HCT116 (cell line): ENCODE results near the gene FLNC. TPM values are rescaled to one million over a fixed set of nuclear protein-coding genes. Genes with fewer than 3 reads are reported as not detected.

Experiments
- ATAC-seq: fragments of 200-7000 bp; cut with Tn5 transposase; 2 replicates; pipeline ENCODE4 v1.9.1; 2020; ENCODE audit warnings: mild to moderate bottlenecking, moderate library complexity
- BruUV-seq: library from RNA; stranded (reverse); fragments of 400-500 nt; replicated peaks from 2 replicates; lab custom pipeline; 2021; lab: Mats Ljungman, UMichigan
- CTCF ChIA-PET: fragments of 300-600 bp; sonication (Branson Sonifier 250); formaldehyde crosslinking; loops from one replicate; lab custom pipeline; 2021; ENCODE audit warnings: antibody characterized with exemption; lab: Charles Lee
- POLR2A ChIA-PET: fragments of 300-600, 350-600 bp; sonication (Branson Sonifier 250); formaldehyde crosslinking; loops from one replicate; lab custom pipeline; 2021; ENCODE audit warnings: antibody characterized with exemption; lab: Charles Lee
- RAD21 ChIA-PET, 2 experiments: fragments of 300-600 bp; sonication (Branson Sonifier 250); formaldehyde crosslinking; loops; one replicate each; lab custom pipeline; 2023; ENCODE audit warnings: low total read pairs in 2 of 2; ENCODE audit not compliant: uncharacterized antibody in 2 of 2, unreplicated experiment in 2 of 2, low non-redundant PET in 1 of 2; lab: Charles Lee
- DNase-seq: peaks from one replicate; pipeline ENCODE4 v3.0.0-alpha.2; 2010; ENCODE audit warnings: low read depth, low spot score
- H2AFZ ChIP-seq: fragments of 200-600 bp; shearing (Covaris generic), sonication (generic); 2 replicates; pipeline ENCODE4 v1.6.1; 2017; ENCODE audit warnings: low read depth, mixed run types, mixed read lengths, antibody characterized with exemption, low read length; ENCODE audit not compliant: poor library complexity, severe bottlenecking
- H3K27ac ChIP-seq: 2 replicates; pipeline ENCODE4 v1.5.1; 2012; ENCODE audit warnings: low read depth, low read length
- H3K27me3 ChIP-seq: fragments of 200-600 bp; sonication (generic); 2 replicates; pipeline ENCODE4 v1.6.1; 2016; ENCODE audit warnings: mixed run types, low read length, mixed read lengths; ENCODE audit not compliant: insufficient read depth
- H3K36me3 ChIP-seq, 2 experiments: fragments of 200-500 bp in 1 of 2; fragments of 200-600 bp in 1 of 2; sonication (Bioruptor generic) in 1 of 2; sonication (generic) in 1 of 2; 2 replicates each; pipeline versions ENCODE4 v1.5.1 to v1.6.1; 2014 to 2016; ENCODE audit warnings: low read length in 2 of 2, inconsistent platforms in 1 of 2, mixed read lengths in 1 of 2, mixed run types in 1 of 2; ENCODE audit not compliant: insufficient read depth in 2 of 2, control insufficient read depth in 1 of 2
- H3K4me1 ChIP-seq, 2 experiments: fragments of 200-600 bp in 1 of 2; sonication (generic) in 1 of 2; 2 replicates each; pipeline versions ENCODE4 v1.5.1 to v1.6.1; 2012 to 2017; ENCODE audit warnings: low read length in 2 of 2, inconsistent platforms in 1 of 2, mild to moderate bottlenecking in 1 of 2, mixed read lengths in 1 of 2, mixed run types in 1 of 2, moderate library complexity in 1 of 2; ENCODE audit not compliant: insufficient read depth in 2 of 2, control insufficient read depth in 1 of 2
- H3K4me2 ChIP-seq: fragments of 200-600 bp; sonication (generic); 2 replicates; pipeline ENCODE4 v1.6.1; 2017; ENCODE audit warnings: mixed run types, low read length, mixed read lengths
- H3K4me3 ChIP-seq, 2 experiments: fragments of 200-600 bp in 1 of 2; sonication (generic) in 1 of 2; replicated peaks in 1 of 2; 2 replicates each; pipeline ENCODE4 v1.5.1; 2011 to 2016; ENCODE audit warnings: low read length in 2 of 2, control low read depth in 1 of 2, low read depth in 1 of 2, mild to moderate bottlenecking in 1 of 2, mixed read lengths in 1 of 2, mixed run types in 1 of 2
- H3K79me2 ChIP-seq: fragments of 200-600 bp; sonication (generic); 2 replicates; pipeline ENCODE4 v1.6.1; 2017; ENCODE audit warnings: mild to moderate bottlenecking, mixed run types, low read length, moderate library complexity, mixed read lengths; ENCODE audit not compliant: insufficient read depth
- H3K9ac ChIP-seq: fragments of 200-600 bp; sonication (generic); 2 replicates; pipeline ENCODE4 v1.6.1; 2016; ENCODE audit warnings: low read length, mixed read lengths
- H3K9me2 ChIP-seq: fragments of 200-600 bp; sonication (generic), shearing (Covaris generic); 2 replicates; pipeline ENCODE4 v1.6.1; 2017; ENCODE audit warnings: mixed run types, mild to moderate bottlenecking, moderate library complexity; ENCODE audit not compliant: insufficient read depth
- H3K9me3 ChIP-seq, 2 experiments: fragments of 200-500 bp in 1 of 2; fragments of 200-600 bp in 1 of 2; sonication (Bioruptor generic) in 1 of 2; sonication (generic) in 1 of 2; 2 replicates each; pipeline ENCODE4 v1.6.1; 2014 to 2017; ENCODE audit warnings: low read length in 2 of 2, mixed read lengths in 2 of 2, inconsistent platforms in 1 of 2, low read depth in 1 of 2, mild to moderate bottlenecking in 1 of 2, mixed run types in 1 of 2, moderate library complexity in 1 of 2; ENCODE audit not compliant: control insufficient read depth in 1 of 2, insufficient read depth in 1 of 2
- H4K20me1 ChIP-seq: fragments of 200-600 bp; sonication (generic), shearing (Covaris generic); 2 replicates; pipeline ENCODE4 v1.6.1; 2017; ENCODE audit warnings: mixed run types, mild to moderate bottlenecking, moderate library complexity; ENCODE audit not compliant: insufficient read depth
- ATF3 ChIP-seq: IDR thresholded peaks from 2 replicates; pipeline ENCODE4 v1.6.1; 2012
- CBX3 ChIP-seq: IDR thresholded peaks from 2 replicates; pipeline ENCODE4 v1.6.1; 2012; ENCODE audit warnings: low read depth
- CEBPB ChIP-seq: IDR thresholded peaks from 2 replicates; pipeline ENCODE4 v1.6.1; 2012; ENCODE audit warnings: low read depth
- CTCF ChIP-seq, 3 experiments: fragments of 200-600 bp in 1 of 3; sonication (generic) in 1 of 3; IDR thresholded peaks in 2 of 3; conservative IDR thresholded peaks in 1 of 3; 2 replicates each; pipeline ENCODE4 v1.5.1; 2012 to 2017; ENCODE audit warnings: low read depth in 2 of 3, low read length in 2 of 3, antibody characterized with exemption in 1 of 3, borderline replicate concordance in 1 of 3, control low read depth in 1 of 3, mild to moderate bottlenecking in 1 of 3, mixed read lengths in 1 of 3, mixed run types in 1 of 3, moderate library complexity in 1 of 3; ENCODE audit not compliant: insufficient read depth in 1 of 3
- ELF1 ChIP-seq: IDR thresholded peaks from 2 replicates; pipeline ENCODE4 v1.6.1; 2012; ENCODE audit warnings: low read depth, borderline replicate concordance
- EZH2 ChIP-seq: fragments of 200-600 bp; sonication (generic); IDR thresholded peaks from 2 replicates; pipeline ENCODE4 v1.6.1; 2017; ENCODE audit warnings: antibody characterized with exemption, mixed run types
- EZH2phosphoT487 ChIP-seq: fragments of 200-600 bp; IDR thresholded peaks from 2 replicates; pipeline ENCODE4 v1.6.1; 2018; ENCODE audit warnings: antibody characterized with exemption, borderline replicate concordance
- JUND ChIP-seq: IDR thresholded peaks from 2 replicates; pipeline ENCODE4 v1.6.1; 2012
- RAD21 ChIP-seq: IDR thresholded peaks from 2 replicates; pipeline ENCODE4 v1.6.1; 2012; ENCODE audit warnings: low read depth, mild to moderate bottlenecking
- SP1 ChIP-seq: IDR thresholded peaks from 2 replicates; pipeline ENCODE4 v1.6.1; 2012; ENCODE audit warnings: low read depth
- TCF7L2 ChIP-seq: IDR thresholded peaks from 2 replicates; pipeline ENCODE4 v1.7.0; 2011; ENCODE audit warnings: borderline replicate concordance, inconsistent platforms; ENCODE audit not compliant: insufficient read depth, insufficient read length; ENCODE audit errors: extremely low read depth
- YY1 ChIP-seq: IDR thresholded peaks from 2 replicates; pipeline ENCODE4 v1.6.1; 2011; ENCODE audit warnings: low read length, low read depth, moderate library complexity, mild to moderate bottlenecking; ENCODE audit not compliant: insufficient replicate concordance; ENCODE audit errors: extremely low read depth
- ZBTB33 ChIP-seq: IDR thresholded peaks from 2 replicates; pipeline ENCODE4 v1.6.1; 2011; ENCODE audit warnings: mild to moderate bottlenecking, low read length, moderate library complexity; ENCODE audit not compliant: insufficient replicate concordance; ENCODE audit errors: extremely low read depth
- ZFX ChIP-seq: fragments of 450-650 bp; IDR thresholded peaks from 2 replicates; pipeline ENCODE4 v1.6.1; 2017
- intact Hi-C: fragments of 100-400 bp; cut with micrococcal nuclease; formaldehyde crosslinking; loops from 2 replicates; pipeline ENCODE4 v1.10.0; 2022
- total RNA-seq: library from RNA; stranded (reverse); gene quantifications from one replicate; pipeline ENCODE4 v1.2.1, GENCODE V29; 2021; ENCODE audit not compliant: unreplicated experiment

Gene FLNC
- total RNA-seq, 1 experiment from 2014 or later = 42.8 TPM

GRCh38 chr7:128876586-128876977, 46.4 kb downstream of the FLNC start:
- intact Hi-C loops = no loop called here
- no peaks in the 10 kb centered on the region for H4K20me1 ChIP-seq
- peaks cover 18 to 32% of the 10 kb centered on the region in 2 experiments for H3K4me1 ChIP-seq
- no peaks in the 10 kb centered on the region for H3K36me3 ChIP-seq
- no peaks in the 10 kb centered on the region for H3K79me2 ChIP-seq
- ATAC-seq = no peak
- no peak overlapping the region for H3K4me3 ChIP-seq
- RAD21 ChIA-PET = no interaction called here
- H3K9me3 ChIP-seq = no peaks in the 10 kb centered on the region
- no TSS peak for BruUV-seq
- POLR2A ChIA-PET = no interaction called here
- H3K27ac ChIP-seq = no peak overlapping the region
- TF ChIP-seq CTCF (IDR thresholded peaks at IDR 0.05 in 2 of 3, conservative IDR thresholded peaks at IDR 0.05 in 1 of 3; ENCODE audit: borderline replicate concordance in 1 of 3, insufficient read depth in 1 of 3, low read depth in 2 of 3, low read length in 2 of 3) (no peak), SP1 (no peak), CBX3 (no peak), EZH2phosphoT487 (no peak), YY1 (no peak), ZFX (no peak), ELF1 (no peak), EZH2 (no peak), CEBPB (no peak), ZBTB33 (no peak), JUND (no peak), RAD21 (no peak), ATF3 (no peak), TCF7L2 (no peak)
- H3K4me2 ChIP-seq = no peak overlapping the region
- DNase-seq = no peak
- no peak overlapping the region for H2AFZ ChIP-seq
- no peaks in the 10 kb centered on the region for H3K9me2 ChIP-seq
- H3K9ac ChIP-seq = no peak overlapping the region
- H3K27me3 ChIP-seq = no peaks in the 10 kb centered on the region
- CTCF ChIA-PET = no interaction called here
